GM21390 (cell line): Measurements from ENCODE around the gene PTPRD.
"Not testable (repeated sequence)": the region's sequence is repeated elsewhere in the genome, so short reads cannot be mapped to it uniquely, and the experiment has no call there.

ENCODE experiments used
- ATAC-seq: cut with Tn5 transposase; IDR thresholded peaks from one replicate; pipeline ENCODE4 v1.9.1; 2021; ENCODE audit not compliant: unreplicated experiment

PTPRD gene

DNA sequence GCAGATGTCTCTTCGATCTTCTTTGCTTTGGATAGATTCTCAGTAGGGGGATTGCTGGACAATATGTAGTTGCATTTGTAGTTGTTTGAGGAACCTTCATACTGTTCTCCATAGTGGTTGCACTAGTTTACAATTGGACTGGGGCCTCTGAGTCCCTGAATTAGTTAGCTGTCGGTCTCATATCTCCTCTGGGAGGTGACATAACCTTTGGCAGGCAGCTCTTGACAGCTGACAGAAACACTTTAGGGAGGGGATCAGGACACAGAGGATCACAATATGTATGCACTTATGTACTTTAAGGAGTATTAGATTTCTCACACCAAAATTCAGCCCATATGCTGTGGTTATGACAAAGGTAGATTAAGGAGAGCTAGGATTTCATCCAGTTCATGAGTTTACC is 1533.3 kb downstream of the PTPRD start:
- ATAC-seq, result no peak

- no peak for ATAC-seq
These were observed 1534.5 kb downstream of the PTPRD start for GRCh38 chr9:9078301-9078700.

- no peak for ATAC-seq
These were observed 1551.2 kb downstream of the PTPRD start for GRCh38 chr9:9061627-9062026.

DNA sequence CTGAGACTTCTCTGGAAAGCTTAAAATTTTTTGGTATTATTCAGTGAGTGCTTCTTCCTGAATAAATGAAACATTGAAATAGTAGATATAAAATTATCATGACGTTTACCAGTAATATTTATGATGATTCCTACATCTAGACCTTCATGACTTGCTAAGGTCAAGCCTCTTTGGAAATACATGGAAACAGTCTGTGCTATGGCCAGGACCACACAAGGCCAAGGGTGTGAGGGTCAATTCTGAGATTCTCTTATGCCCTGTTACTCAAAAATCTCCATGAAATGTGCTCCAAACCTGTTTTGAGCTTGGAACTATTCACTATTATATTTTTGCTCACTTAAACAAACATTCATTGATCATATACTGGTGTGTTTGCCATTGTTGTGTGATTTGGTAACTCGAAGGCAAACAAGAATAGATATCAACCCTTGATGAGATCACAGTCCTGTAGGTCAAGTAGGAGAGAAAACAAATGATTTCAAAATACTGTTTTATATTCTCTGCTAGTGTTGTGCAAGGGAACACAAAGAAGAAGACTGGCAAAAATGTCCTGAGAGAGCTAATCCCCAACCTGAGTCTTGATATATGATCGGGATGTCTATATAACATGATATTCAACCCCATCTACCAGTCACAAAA is 1558.3 kb downstream of the PTPRD start:
- ATAC-seq, result no peak

DNA sequence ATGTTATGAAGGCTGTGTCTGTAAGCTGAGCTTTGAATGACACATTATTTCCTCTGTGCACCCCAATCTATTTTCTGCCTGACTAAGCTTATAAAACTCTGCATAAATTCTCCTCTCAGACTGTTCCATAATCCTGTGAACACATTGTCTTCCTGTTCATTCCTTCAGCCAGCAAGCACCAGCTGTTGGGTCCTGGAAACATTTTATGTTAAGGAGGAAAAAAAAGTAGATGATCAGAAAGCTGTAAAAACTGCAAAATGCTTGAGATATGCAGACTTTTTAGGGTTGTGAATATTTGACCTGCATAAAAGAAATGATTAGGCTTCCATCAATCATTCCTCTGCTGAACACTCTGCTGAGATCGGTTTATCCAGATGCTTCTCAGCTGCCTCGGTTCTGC is 1567.2 kb downstream of the PTPRD start:
- no peak for ATAC-seq

GRCh38 chr9:9045072-9045471 is 1567.7 kb downstream of the PTPRD start:
- ATAC-seq, result no peak

GRCh38 chr9:9043788-9044187 is 1569.0 kb downstream of the PTPRD start:
- not testable (repeated sequence) for ATAC-seq

DNA sequence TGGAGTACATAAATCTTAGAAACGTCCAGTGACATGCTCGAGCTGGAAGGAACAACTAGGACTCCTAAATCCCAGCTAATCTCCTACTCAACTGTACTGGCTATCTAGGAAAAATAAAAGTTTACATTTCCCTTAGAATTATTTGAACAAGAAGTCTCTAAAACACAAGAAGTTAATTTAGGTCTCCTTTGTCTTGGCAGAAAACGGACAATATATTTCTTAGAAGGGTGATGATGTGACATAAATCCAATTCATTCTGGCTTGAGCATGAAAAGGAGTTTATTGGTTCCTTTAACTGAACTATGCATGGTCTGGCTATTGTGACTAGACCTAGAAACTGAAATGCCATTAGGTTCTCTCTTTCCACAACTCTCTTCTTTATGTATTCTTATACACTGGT is 1571.0 kb downstream of the PTPRD start:
- ATAC-seq, result no peak

- ATAC-seq, result no peak
These were observed 1579.8 kb downstream of the PTPRD start for GRCh38 chr9:9033022-9033421.

DNA sequence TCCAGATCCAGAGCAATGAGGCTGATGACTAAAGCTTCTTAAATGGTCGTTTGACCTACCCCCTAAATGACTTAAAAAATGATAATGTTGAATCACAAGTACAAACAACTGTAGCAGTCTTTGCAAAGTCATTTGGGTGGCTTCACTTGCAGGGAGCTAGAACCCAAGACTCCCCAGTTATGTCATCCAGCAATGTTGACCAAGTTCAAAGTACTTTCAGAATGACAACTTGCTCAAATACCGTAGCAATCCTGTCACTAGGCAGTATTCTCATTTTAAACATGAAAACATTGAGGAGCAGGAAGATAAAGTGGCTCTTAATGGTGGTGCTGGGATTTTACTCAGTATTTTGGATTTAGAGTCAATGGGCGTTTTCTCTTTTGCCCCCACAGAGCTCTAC is 1596.2 kb downstream of the PTPRD start:
- ATAC-seq, result no peak

- ATAC-seq, result no peak
These were observed 1608.0 kb downstream of the PTPRD start for GRCh38 chr9:9004810-9005209.

GRCh38 chr9:9002826-9003583 is 1609.8 kb downstream of the PTPRD start:
- ATAC-seq, result no peak

- no peak for ATAC-seq
These were observed 1632.2 kb downstream of the PTPRD start for GRCh38 chr9:8980496-8981013.

DNA sequence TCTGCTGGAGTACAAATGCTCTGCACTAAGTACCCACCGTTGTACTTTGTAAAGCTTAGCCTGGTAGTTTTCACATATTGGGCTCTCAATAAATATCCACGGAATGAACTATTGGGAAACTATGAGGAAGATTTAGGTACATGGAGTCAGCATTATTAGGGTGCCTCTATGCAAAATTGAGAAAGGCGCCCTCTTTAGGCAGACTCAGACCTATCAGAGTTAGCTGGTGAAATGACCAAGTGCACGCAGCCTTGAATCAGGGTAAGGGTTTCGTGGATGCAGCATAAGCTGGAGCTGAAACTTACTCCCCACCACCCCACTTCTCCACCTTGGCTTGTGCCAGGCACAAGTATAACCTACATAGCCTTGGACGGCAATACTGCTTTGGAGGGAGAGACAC is 1634.5 kb downstream of the PTPRD start:
- ATAC-seq, result no peak

GRCh38 chr9:8968350-8968749 is 1644.5 kb downstream of the PTPRD start:
- ATAC-seq, result not testable (repeated sequence)

- ATAC-seq, result no peak
These were observed 1648.9 kb downstream of the PTPRD start for GRCh38 chr9:8963885-8964284.

DNA sequence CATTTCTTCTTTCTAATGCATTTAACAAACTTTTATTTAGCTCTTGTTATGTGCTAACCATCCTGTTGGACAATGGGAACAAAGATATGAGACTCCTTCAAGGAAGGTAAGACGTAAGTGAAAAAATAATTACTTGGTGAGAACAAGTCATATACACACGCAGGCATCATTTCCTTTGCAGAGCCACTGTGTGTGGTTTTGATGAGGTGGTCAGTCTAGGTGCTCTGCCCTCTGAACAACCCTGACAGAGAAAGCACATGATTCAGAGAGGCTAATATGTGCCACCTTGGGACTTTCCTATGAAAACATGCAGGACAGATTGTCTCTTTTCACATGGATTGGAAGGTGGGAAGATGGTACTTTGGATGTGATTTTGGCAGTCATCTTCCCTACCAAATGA is 1650.7 kb downstream of the PTPRD start:
- no peak for ATAC-seq

GRCh38 chr9:8961186-8961851 is 1651.5 kb downstream of the PTPRD start:
- ATAC-seq, result no peak

DNA sequence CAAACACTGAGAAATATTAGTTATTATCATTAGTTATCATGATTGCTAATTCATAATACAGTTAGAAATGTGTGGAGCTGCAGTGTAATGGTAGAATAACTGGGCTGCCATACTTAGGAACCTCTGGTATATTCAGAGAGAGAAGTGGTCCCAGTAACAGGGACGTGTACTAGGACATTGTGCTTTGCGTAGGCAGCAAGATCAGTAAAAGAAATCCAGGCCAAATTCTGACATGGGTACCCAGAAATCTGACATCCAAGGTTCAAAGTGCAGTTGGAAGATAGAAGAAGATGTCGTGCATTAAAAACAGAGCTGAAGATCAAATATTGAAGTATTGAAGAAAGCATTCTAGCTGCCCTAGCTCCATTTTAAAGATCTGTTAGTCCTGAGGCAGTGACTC is 1652.5 kb downstream of the PTPRD start:
- ATAC-seq, result no peak

DNA sequence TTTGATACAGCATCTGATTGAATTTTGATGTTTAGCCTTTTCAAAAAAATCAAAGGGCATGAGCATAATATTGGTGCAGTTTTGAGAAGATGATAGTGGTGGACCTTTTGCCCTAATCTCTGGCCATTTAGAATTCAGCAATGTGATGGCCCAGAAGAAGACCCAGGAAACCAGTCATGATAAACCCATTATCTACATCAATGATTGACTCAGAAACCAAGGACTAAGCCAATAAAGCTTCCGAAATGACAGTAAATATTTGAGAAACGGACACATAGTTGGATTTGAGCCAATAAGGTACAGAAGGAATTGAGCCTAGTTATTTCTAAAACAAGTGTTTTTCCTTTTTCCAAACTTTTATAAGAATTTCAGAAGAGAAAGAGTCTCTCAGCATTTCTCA is 1654.4 kb downstream of the PTPRD start:
- ATAC-seq, result no peak

GRCh38 chr9:8955315-8955714 is 1657.5 kb downstream of the PTPRD start:
- no peak for ATAC-seq

GRCh38 chr9:8946461-8946860 is 1666.3 kb downstream of the PTPRD start:
- ATAC-seq, result no peak
